K562 (cell line): ENCODE data around the gene COX7A2.

Experiments used
- CTCF ChIP-seq, 3 experiments: IDR thresholded peaks in 2 of 3; conservative IDR thresholded peaks in 1 of 3; 2 replicates each; pipeline ENCODE4 v1.5.1; 2011 to 2012; ENCODE audit warnings: low read length in 3 of 3, mild to moderate bottlenecking in 3 of 3, control low read depth in 2 of 3, improper control_type of control experiment in 1 of 3, inconsistent platforms in 1 of 3, low read depth in 1 of 3, mixed read lengths in 1 of 3, moderate library complexity in 1 of 3; ENCODE audit not compliant: insufficient read depth in 2 of 3
- EGR1 ChIP-seq: fragments of 450-650 bp; conservative IDR thresholded peaks from 2 replicates; pipeline ENCODE4 v1.6.1; 2017; ENCODE audit warnings: mild to moderate bottlenecking
- GATA2 ChIP-seq: sonication (generic); formaldehyde crosslinking; IDR thresholded peaks from 2 replicates; pipeline ENCODE4 v1.4.0; 2020; ENCODE audit warnings: mild to moderate bottlenecking, missing genetic modification reagents
- NFIC ChIP-seq: fragments of 450-650 bp; IDR thresholded peaks from 2 replicates; pipeline ENCODE4 v1.6.1; 2017; ENCODE audit warnings: mild to moderate bottlenecking, inconsistent platforms
- NR3C1 ChIP-seq: sonication (generic); formaldehyde crosslinking; IDR thresholded peaks from 2 replicates; pipeline ENCODE4 v1.8.1; 2022; ENCODE audit warnings: missing genetic modification reagents
- PATZ1 ChIP-seq: fragments of 250-450 bp; sonication (Bioruptor Pico); IDR thresholded peaks from 2 replicates; pipeline ENCODE4 v1.5.0; 2020; ENCODE audit warnings: mild to moderate bottlenecking, borderline replicate concordance
- TCF7 ChIP-seq: sonication (generic); IDR thresholded peaks from 2 replicates; pipeline ENCODE4 v1.6.1; 2016; ENCODE audit warnings: antibody characterized with exemption, borderline replicate concordance
- ZBTB7A ChIP-seq: IDR thresholded peaks from 2 replicates; pipeline ENCODE4 v1.6.1; 2011; ENCODE audit warnings: low read depth, mild to moderate bottlenecking, low read length, moderate library complexity, borderline replicate concordance; ENCODE audit not compliant: control insufficient read depth
- ZNF217 ChIP-seq: sonication (generic); formaldehyde crosslinking; IDR thresholded peaks from 2 replicates; pipeline ENCODE4 v1.8.0; 2022; ENCODE audit warnings: mild to moderate bottlenecking, missing genetic modification reagents
- ZNF639 ChIP-seq, 2 experiments: fragments of 200-800 bp in 1 of 2; sonication (Bioruptor generic) in 1 of 2; sonication (generic) in 1 of 2; formaldehyde crosslinking in 1 of 2; IDR thresholded peaks in 1 of 2; conservative IDR thresholded peaks in 1 of 2; 2 replicates each; pipeline versions ENCODE4 v1.5.0 to v1.6.1; 2016 to 2020; ENCODE audit warnings: missing compliant biosample characterization in 1 of 2, missing genetic modification characterization in 1 of 2, missing genetic modification reagents in 1 of 2
- TF ChIP-seq, protein P1 (sequence below), 2 experiments: fragments of 450-650 bp in 1 of 2; sonication (generic) in 1 of 2; formaldehyde crosslinking in 1 of 2; IDR thresholded peaks; 2 replicates each; pipeline versions ENCODE4 v1.7.1 to v1.9.0; 2016 to 2022; ENCODE audit warnings: inconsistent platforms in 1 of 2, mild to moderate bottlenecking in 1 of 2, missing genetic modification reagents in 1 of 2

GRCh38 chr6:75199889-75200288, 43.7 kb downstream of the COX7A2 start:
- TF ChIP-seq ZNF639 (CRISPR knock-in tag; conservative IDR thresholded peaks at IDR 0.05 in 1 of 2, IDR thresholded peaks at IDR 0.05 in 1 of 2) (no peak), NR3C1 (CRISPR knock-in tag) (no peak), CTCF (IDR thresholded peaks at IDR 0.05 in 2 of 3, conservative IDR thresholded peaks at IDR 0.05 in 1 of 3; ENCODE audit: insufficient read depth in 2 of 3, low read depth in 1 of 3, low read length in 3 of 3) (no peak), EGR1 (no peak), ZNF217 (CRISPR knock-in tag) (no peak), TCF7 (no peak), PATZ1 (CRISPR knock-in tag) (no peak), NFIC (no peak), GATA2 (CRISPR knock-in tag) (no peak), ZBTB7A (no peak)
- TF ChIP-seq, protein P1, sequence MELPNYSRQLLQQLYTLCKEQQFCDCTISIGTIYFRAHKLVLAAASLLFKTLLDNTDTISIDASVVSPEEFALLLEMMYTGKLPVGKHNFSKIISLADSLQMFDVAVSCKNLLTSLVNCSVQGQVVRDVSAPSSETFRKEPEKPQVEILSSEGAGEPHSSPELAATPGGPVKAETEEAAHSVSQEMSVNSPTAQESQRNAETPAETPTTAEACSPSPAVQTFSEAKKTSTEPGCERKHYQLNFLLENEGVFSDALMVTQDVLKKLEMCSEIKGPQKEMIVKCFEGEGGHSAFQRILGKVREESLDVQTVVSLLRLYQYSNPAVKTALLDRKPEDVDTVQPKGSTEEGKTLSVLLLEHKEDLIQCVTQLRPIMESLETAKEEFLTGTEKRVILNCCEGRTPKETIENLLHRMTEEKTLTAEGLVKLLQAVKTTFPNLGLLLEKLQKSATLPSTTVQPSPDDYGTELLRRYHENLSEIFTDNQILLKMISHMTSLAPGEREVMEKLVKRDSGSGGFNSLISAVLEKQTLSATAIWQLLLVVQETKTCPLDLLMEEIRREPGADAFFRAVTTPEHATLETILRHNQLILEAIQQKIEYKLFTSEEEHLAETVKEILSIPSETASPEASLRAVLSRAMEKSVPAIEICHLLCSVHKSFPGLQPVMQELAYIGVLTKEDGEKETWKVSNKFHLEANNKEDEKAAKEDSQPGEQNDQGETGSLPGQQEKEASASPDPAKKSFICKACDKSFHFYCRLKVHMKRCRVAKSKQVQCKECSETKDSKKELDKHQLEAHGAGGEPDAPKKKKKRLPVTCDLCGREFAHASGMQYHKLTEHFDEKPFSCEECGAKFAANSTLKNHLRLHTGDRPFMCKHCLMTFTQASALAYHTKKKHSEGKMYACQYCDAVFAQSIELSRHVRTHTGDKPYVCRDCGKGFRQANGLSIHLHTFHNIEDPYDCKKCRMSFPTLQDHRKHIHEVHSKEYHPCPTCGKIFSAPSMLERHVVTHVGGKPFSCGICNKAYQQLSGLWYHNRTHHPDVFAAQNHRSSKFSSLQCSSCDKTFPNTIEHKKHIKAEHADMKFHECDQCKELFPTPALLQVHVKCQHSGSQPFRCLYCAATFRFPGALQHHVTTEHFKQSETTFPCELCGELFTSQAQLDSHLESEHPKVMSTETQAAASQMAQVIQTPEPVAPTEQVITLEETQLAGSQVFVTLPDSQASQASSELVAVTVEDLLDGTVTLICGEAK (IDR thresholded peaks at IDR 0.05) = no peak
- TF ChIP-seq, protein P1 (CRISPR knock-in tag; IDR thresholded peaks at IDR 0.05) = no peak
